SK-N-SH (cell line): ENCODE measurements around the gene CC2D2A. TPM values are rescaled to one million over a fixed set of nuclear protein-coding genes. Genes with fewer than 3 reads are reported as not detected.

Experiments
- CTCF ChIA-PET: fragments of 300-600, 350-600 bp; formaldehyde crosslinking; extraction: SDS; loops from one replicate; lab custom pipeline; 2021; lab: Yijun Ruan, JAX
- POLR2A ChIA-PET: fragments of 350-600 bp; sonication (Branson Sonifier 250); formaldehyde crosslinking; extraction: SDS; loops from one replicate; lab custom pipeline; 2020; ENCODE audit warnings: antibody characterized with exemption, inconsistent platforms; lab: Yijun Ruan, JAX
- DNase-seq: peaks from one replicate; pipeline ENCODE4 v3.0.0; 2012
- H2AFZ ChIP-seq: fragments of 200-600 bp; sonication (generic); 2 replicates; pipeline ENCODE4 v1.8.1; 2016; ENCODE audit warnings: antibody characterized with exemption, mild to moderate bottlenecking, low read depth
- H3F3A ChIP-seq: fragments of 200-600 bp; sonication (generic); replicated peaks from 2 replicates; pipeline ENCODE3; 2016; ENCODE audit warnings: antibody characterized with exemption, mild to moderate bottlenecking; ENCODE audit not compliant: insufficient read depth
- H3K27ac ChIP-seq, 2 experiments: fragments of 200-500 bp in 1 of 2; fragments of 200-600 bp in 1 of 2; sonication (Bioruptor generic) in 1 of 2; sonication (generic), shearing (Covaris generic) in 1 of 2; 2 replicates each; pipeline versions ENCODE4 v1.5.1 to v1.6.1; 2014 to 2016; ENCODE audit warnings: low read depth in 2 of 2, inconsistent platforms in 1 of 2, low read length in 1 of 2, mild to moderate bottlenecking in 1 of 2, mixed read lengths in 1 of 2
- H3K27me3 ChIP-seq: fragments of 200-600 bp; sonication (generic), shearing (Covaris generic); 2 replicates; pipeline ENCODE4 v1.6.1; 2016; ENCODE audit warnings: mixed run types; ENCODE audit not compliant: insufficient read depth
- H3K36me3 ChIP-seq, 2 experiments: fragments of 200-500 bp in 1 of 2; fragments of 200-600 bp in 1 of 2; sonication (Bioruptor generic) in 1 of 2; sonication (generic) in 1 of 2; replicated peaks in 1 of 2; 2 replicates each; pipeline versions ENCODE3 to v1.5.1; 2014 to 2016; ENCODE audit warnings: low read length in 1 of 2, mild to moderate bottlenecking in 1 of 2; ENCODE audit not compliant: insufficient read depth in 2 of 2, control insufficient read depth in 1 of 2
- H3K4me1 ChIP-seq, 2 experiments: fragments of 200-500 bp in 1 of 2; fragments of 200-600 bp in 1 of 2; sonication (Bioruptor generic) in 1 of 2; sonication (generic), shearing (Covaris generic) in 1 of 2; 2 replicates each; pipeline versions ENCODE4 v1.5.1 to v1.6.1; 2014 to 2016; ENCODE audit warnings: low read depth in 1 of 2, low read length in 1 of 2, mixed run types in 1 of 2; ENCODE audit not compliant: insufficient read depth in 2 of 2, control insufficient read depth in 1 of 2
- H3K4me2 ChIP-seq: fragments of 200-600 bp; sonication (generic), shearing (Covaris generic); 2 replicates; pipeline ENCODE4 v1.6.1; 2017; ENCODE audit warnings: mixed run types
- H3K4me3 ChIP-seq, 2 experiments: fragments of 200-500 bp in 1 of 2; fragments of 200-600 bp in 1 of 2; sonication (Bioruptor generic) in 1 of 2; sonication (generic), shearing (Covaris generic) in 1 of 2; 2 replicates each; pipeline versions ENCODE4 v1.5.1 to v1.8.1; 2014 to 2016; ENCODE audit warnings: low read depth in 2 of 2, inconsistent platforms in 1 of 2, low read length in 1 of 2, mild to moderate bottlenecking in 1 of 2, mixed read lengths in 1 of 2, moderate library complexity in 1 of 2
- H3K79me2 ChIP-seq: fragments of 200-600 bp; sonication (generic); 2 replicates; pipeline ENCODE4 v1.8.1; 2017; ENCODE audit warnings: mild to moderate bottlenecking; ENCODE audit not compliant: insufficient read depth
- H3K9ac ChIP-seq: fragments of 200-600 bp; sonication (generic); 2 replicates; pipeline ENCODE4 v1.6.1; 2017; ENCODE audit warnings: mixed run types
- H3K9me2 ChIP-seq: fragments of 200-600 bp; sonication (generic); 2 replicates; pipeline ENCODE4 v1.6.1; 2017; ENCODE audit warnings: mixed run types
- H3K9me3 ChIP-seq: fragments of 200-600 bp; sonication (generic); 2 replicates; pipeline ENCODE4 v1.6.1; 2017; ENCODE audit warnings: mixed run types, mild to moderate bottlenecking, moderate library complexity
- H4K20me1 ChIP-seq: fragments of 200-600 bp; sonication (generic); 2 replicates; pipeline ENCODE4 v1.6.1; 2017; ENCODE audit warnings: mild to moderate bottlenecking, mixed run types; ENCODE audit not compliant: insufficient read depth
- EP300 ChIP-seq, 2 experiments: IDR thresholded peaks; 2 replicates each; pipeline versions ENCODE4 v1.4.0 to v1.6.1; 2012; ENCODE audit warnings: borderline replicate concordance in 1 of 2, low read depth in 1 of 2, low read length in 1 of 2
- EZH2phosphoT487 ChIP-seq: fragments of 200-600 bp; sonication (generic); IDR thresholded peaks from 2 replicates; pipeline ENCODE4 v1.6.1; 2017; ENCODE audit warnings: low read depth, mixed run types, mild to moderate bottlenecking, antibody characterized with exemption, moderate library complexity, borderline replicate concordance
- FOXM1 ChIP-seq: IDR thresholded peaks from 2 replicates; pipeline ENCODE4 v1.4.0; 2012; ENCODE audit warnings: low read depth, mild to moderate bottlenecking
- GABPA ChIP-seq: IDR thresholded peaks from 2 replicates; pipeline ENCODE4 v1.4.0; 2012; ENCODE audit warnings: low read depth, mild to moderate bottlenecking
- JUND ChIP-seq: IDR thresholded peaks from 2 replicates; pipeline ENCODE4 v1.4.0; 2012
- MAX ChIP-seq: IDR thresholded peaks from 2 replicates; pipeline ENCODE4 v1.4.0; 2012; ENCODE audit warnings: low read depth
- MXI1 ChIP-seq: IDR thresholded peaks from 2 replicates; pipeline ENCODE4 v1.6.1; 2012; ENCODE audit warnings: mild to moderate bottlenecking, low read depth, low read length, improper control_type of control experiment
- NRF1 ChIP-seq: IDR thresholded peaks from 2 replicates; pipeline ENCODE4 v1.6.1; 2012; ENCODE audit warnings: low read depth, mild to moderate bottlenecking, low read length
- RCOR1 ChIP-seq: fragments of 150-350 bp; IDR thresholded peaks from 2 replicates; pipeline ENCODE4 v1.6.1; 2017; ENCODE audit warnings: antibody characterized with exemption, low read length
- RFX5 ChIP-seq: IDR thresholded peaks from 2 replicates; pipeline ENCODE4 v1.6.1; 2012; ENCODE audit warnings: mild to moderate bottlenecking, improper control_type of control experiment, low read length
- SMC3 ChIP-seq: IDR thresholded peaks from 2 replicates; pipeline ENCODE4 v1.6.1; 2012; ENCODE audit warnings: low read depth, low read length, improper control_type of control experiment
- TAF1 ChIP-seq: IDR thresholded peaks from 2 replicates; pipeline ENCODE4 v1.6.1; 2012; ENCODE audit warnings: low read depth, mild to moderate bottlenecking, low read length, moderate library complexity, borderline replicate concordance
- TCF12 ChIP-seq: IDR thresholded peaks from 2 replicates; pipeline ENCODE4 v1.4.0; 2012
- TEAD4 ChIP-seq: IDR thresholded peaks from 2 replicates; pipeline ENCODE4 v1.4.0; 2012; ENCODE audit warnings: mild to moderate bottlenecking, borderline replicate concordance; ENCODE audit not compliant: insufficient read depth
- YY1 ChIP-seq: IDR thresholded peaks from 2 replicates; pipeline ENCODE4 v1.4.0; 2012; ENCODE audit warnings: low read depth, mild to moderate bottlenecking
- WGBS: methylation state at CpG from one replicate; pipeline ENCODE4 v1.1.6; 2017; ENCODE audit warnings: low lambda C conversion rate; 5-methylcytosine and 5-hydroxymethylcytosine counted together
- polyA plus RNA-seq, 3 experiments: library from polyadenylated mRNA; depleted of rRNA; stranded (reverse); fragments of >200 nt; gene quantifications; 2 replicates each; pipeline ENCODE4 v1.2.3, GENCODE V29; 2012
- TF ChIP-seq, protein P1 (sequence below): IDR thresholded peaks from 2 replicates; pipeline ENCODE4 v1.6.1; 2012; ENCODE audit warnings: mild to moderate bottlenecking, low read depth, low read length, moderate library complexity

The CC2D2A gene
- polyA plus RNA-seq, 1 of the 3 experiments (the other 2 are of a cell fraction), result 17.8 TPM

DNA sequence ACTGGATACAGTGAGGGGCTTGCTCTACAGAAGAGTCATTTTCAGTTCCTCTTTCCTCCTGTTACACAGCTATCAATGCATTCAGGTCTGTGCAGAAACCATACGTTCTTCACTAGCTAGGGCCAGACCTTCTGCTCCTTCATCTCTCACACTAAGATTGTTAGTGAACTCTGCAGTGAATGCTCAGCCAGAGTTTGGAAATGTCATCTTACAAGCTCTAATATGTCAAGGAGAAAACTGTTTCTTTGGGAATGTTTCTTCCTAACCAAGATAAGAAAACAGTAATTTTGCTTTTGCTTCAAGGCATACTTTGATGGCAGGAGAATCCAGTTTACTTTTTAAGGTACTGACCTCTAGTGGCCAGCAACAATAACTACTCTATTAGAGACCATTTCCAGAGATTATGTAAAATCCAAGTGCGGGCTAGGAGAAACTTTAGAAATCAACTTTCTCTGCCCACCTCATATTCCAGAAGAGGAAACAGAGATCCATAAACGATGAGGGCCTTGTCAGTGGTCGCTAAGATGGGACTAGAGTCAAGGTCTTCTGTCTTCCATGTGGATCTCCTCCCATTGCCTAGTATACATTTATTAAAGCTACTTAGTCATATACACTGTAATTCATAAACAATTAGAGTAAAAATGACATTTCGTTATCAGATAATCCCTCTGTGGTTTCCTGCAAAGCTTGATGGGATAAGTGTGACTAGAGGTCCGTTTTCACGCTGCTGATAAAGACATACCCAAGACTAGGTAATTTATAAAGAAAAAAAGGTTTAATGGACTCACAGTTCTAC is 12.1 kb upstream of the CC2D2A start (continued):
- TF ChIP-seq, protein P1, sequence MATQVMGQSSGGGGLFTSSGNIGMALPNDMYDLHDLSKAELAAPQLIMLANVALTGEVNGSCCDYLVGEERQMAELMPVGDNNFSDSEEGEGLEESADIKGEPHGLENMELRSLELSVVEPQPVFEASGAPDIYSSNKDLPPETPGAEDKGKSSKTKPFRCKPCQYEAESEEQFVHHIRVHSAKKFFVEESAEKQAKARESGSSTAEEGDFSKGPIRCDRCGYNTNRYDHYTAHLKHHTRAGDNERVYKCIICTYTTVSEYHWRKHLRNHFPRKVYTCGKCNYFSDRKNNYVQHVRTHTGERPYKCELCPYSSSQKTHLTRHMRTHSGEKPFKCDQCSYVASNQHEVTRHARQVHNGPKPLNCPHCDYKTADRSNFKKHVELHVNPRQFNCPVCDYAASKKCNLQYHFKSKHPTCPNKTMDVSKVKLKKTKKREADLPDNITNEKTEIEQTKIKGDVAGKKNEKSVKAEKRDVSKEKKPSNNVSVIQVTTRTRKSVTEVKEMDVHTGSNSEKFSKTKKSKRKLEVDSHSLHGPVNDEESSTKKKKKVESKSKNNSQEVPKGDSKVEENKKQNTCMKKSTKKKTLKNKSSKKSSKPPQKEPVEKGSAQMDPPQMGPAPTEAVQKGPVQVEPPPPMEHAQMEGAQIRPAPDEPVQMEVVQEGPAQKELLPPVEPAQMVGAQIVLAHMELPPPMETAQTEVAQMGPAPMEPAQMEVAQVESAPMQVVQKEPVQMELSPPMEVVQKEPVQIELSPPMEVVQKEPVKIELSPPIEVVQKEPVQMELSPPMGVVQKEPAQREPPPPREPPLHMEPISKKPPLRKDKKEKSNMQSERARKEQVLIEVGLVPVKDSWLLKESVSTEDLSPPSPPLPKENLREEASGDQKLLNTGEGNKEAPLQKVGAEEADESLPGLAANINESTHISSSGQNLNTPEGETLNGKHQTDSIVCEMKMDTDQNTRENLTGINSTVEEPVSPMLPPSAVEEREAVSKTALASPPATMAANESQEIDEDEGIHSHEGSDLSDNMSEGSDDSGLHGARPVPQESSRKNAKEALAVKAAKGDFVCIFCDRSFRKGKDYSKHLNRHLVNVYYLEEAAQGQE, result no peak
- no peak; the same call in 1 of the 2 replicates for TF ChIP-seq RCOR1
- no peak for TF ChIP-seq NRF1
- TF ChIP-seq MAX, result no peak
- TF ChIP-seq TCF12, result no peak
- TF ChIP-seq EP300 (IDR thresholded peaks at IDR 0.05; ENCODE audit: borderline replicate concordance in 1 of 2, low read depth in 1 of 2, low read length in 1 of 2), result no peak
- no peak for TF ChIP-seq MXI1
- TF ChIP-seq RFX5, result 0 out of 2 replicates have a peak, but pooled peaks have one; percentile 12
- TF ChIP-seq JUND, result no peak

DNA sequence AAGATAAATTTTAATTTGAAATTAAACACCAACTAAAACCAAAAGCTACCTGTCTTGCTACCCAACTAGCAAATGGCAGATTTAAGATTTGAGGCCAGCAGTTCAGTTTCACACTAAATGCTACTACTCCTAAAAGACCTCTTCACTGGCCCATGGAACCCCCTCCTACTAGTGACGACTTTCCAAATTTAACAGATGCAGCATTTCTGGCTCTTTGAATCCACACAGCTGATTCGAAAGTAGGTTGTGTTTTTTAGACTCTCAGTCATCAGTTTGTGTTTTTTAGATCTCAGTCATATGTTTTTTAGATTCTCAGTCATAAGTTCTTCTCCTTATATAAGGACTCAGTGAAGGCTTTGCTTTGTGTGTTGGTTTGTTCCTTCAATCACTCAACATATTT is 11.1 kb upstream of the CC2D2A start:
- Histone ChIP-seq H3K4me3 (no peak overlapping the region), H3K27me3 (no peaks in the 10 kb centered on the region), H3K36me3 (no peaks in the 10 kb centered on the region), H3K79me2 (no peaks in the 10 kb centered on the region), H3K9ac (no peak overlapping the region), H3K27ac (no peak overlapping the region), H3K4me2 (no peak overlapping the region), H3K4me1 (peaks cover 0 to 3% of the 10 kb centered on the region in 2 experiments; a peak in 1 of 4 replicates), H2AFZ (no peak overlapping the region), H3K9me2 (no peaks in the 10 kb centered on the region), H4K20me1 (no peaks in the 10 kb centered on the region), H3K9me3 (no peaks in the 10 kb centered on the region), H3F3A (no peaks in the 10 kb centered on the region)
- CTCF ChIA-PET, result interaction anchor here (0.7 to 6.2 kb wide), 16 partner anchors 11 to 423 kb away, joined by 3 to 64 read pairs (median 4); partner anchors contain the start of gene CC2D2A
- POLR2A ChIA-PET, result no interaction called here
- DNase-seq, result no peak
- 46% methylated on average over 2 of the region's 2 CpGs for WGBS
- TF ChIP-seq TCF12 (no peak), YY1 (no peak), RCOR1 (no peak), GABPA (no peak), EP300 (IDR thresholded peaks at IDR 0.05; ENCODE audit: borderline replicate concordance in 1 of 2, low read depth in 1 of 2, low read length in 1 of 2) (no peak), TAF1 (no peak), TEAD4 (no peak), FOXM1 (no peak), EZH2phosphoT487 (no peak), SMC3 (no peak)
